Chondrocyte (in vitro differentiated cells): ENCODE results near the gene SLC2A2. TPM values are rescaled to one million over a fixed set of nuclear protein-coding genes. Genes with fewer than 3 reads are reported as not detected.

Experiments
- DNase-seq: peaks from one replicate; pipeline ENCODE4 v3.0.0; 2021; ENCODE audit warnings: mixed read lengths, low spot score
- H3K27ac Mint-ChIP-seq: one replicate; pipeline ENCODE4 v1.8.0; 2021; ENCODE audit warnings: mild to moderate bottlenecking, moderate library complexity, mixed read lengths; ENCODE audit not compliant: unreplicated experiment
- H3K27me3 Mint-ChIP-seq: 2 replicates; pipeline ENCODE4 v1.8.0; 2021; ENCODE audit warnings: low read depth, mixed read lengths
- H3K36me3 Mint-ChIP-seq: 2 replicates; pipeline ENCODE4 v1.8.0; 2021; ENCODE audit warnings: low read depth, mixed read lengths
- H3K4me1 Mint-ChIP-seq: 2 replicates; pipeline ENCODE4 v1.8.0; 2021; ENCODE audit warnings: low read depth, mild to moderate bottlenecking, mixed read lengths
- H3K4me3 Mint-ChIP-seq: one replicate; pipeline ENCODE4 v1.8.0; 2021; ENCODE audit warnings: mild to moderate bottlenecking, moderate library complexity, mixed read lengths; ENCODE audit not compliant: unreplicated experiment
- H3K9me3 Mint-ChIP-seq: 2 replicates; pipeline ENCODE4 v1.8.0; 2021; ENCODE audit warnings: low read depth, mixed read lengths
- total RNA-seq: library from RNA; stranded (reverse); gene quantifications from 3 replicates; pipeline ENCODE4 v1.2.1, GENCODE V29; 2021
- TF ChIP-seq, protein P1 (sequence below): fragments of 200-600 bp; sonication (generic); IDR thresholded peaks from 2 replicates; pipeline ENCODE4 v1.5.0; 2021; ENCODE audit warnings: antibody characterized with exemption, mild to moderate bottlenecking, moderate library complexity

Gene SLC2A2
- total RNA-seq, 1 donor from 2014 or later, result not detected

DNA sequence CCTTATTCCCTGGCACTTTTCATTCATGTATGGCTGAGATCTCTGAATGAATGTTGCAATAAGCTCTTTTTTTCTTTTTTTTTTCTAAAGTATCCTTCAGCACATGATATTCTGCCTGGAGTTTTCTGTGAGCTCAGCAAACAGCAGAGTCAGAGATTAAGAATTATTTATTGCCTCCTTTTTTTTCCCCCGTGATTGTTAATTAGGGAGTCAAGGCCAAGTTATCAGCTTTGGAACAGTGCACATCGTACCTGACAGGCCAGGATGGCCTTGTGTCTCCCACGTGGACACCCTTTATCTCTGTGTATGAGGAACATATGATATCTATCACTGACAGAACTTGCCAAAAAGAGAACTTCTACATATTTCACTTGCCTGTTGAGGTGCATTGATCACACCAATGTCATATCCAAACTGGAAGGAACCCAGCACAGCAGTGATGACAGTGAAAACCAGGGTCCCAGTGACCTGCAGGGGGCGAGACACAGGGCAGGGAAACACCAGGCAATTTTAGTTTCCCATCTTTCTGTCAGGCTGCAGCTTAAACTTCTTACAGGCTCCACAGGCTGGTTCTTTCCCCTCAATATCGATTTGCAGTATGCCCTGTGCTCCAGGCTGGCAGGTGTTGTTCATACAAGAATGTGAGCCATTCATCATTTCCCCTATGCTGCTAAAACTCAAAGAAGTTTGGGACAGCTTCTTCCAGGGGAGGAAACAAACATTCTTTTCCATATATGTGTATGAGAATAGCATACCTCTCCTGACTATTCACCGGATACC is 8.2 kb downstream of the SLC2A2 start:
- H3K36me3 Mint-ChIP-seq, result no peaks in the 10 kb centered on the region
- DNase-seq, result no peak
- no peaks in the 10 kb centered on the region for H3K27me3 Mint-ChIP-seq
- TF ChIP-seq, protein P1, sequence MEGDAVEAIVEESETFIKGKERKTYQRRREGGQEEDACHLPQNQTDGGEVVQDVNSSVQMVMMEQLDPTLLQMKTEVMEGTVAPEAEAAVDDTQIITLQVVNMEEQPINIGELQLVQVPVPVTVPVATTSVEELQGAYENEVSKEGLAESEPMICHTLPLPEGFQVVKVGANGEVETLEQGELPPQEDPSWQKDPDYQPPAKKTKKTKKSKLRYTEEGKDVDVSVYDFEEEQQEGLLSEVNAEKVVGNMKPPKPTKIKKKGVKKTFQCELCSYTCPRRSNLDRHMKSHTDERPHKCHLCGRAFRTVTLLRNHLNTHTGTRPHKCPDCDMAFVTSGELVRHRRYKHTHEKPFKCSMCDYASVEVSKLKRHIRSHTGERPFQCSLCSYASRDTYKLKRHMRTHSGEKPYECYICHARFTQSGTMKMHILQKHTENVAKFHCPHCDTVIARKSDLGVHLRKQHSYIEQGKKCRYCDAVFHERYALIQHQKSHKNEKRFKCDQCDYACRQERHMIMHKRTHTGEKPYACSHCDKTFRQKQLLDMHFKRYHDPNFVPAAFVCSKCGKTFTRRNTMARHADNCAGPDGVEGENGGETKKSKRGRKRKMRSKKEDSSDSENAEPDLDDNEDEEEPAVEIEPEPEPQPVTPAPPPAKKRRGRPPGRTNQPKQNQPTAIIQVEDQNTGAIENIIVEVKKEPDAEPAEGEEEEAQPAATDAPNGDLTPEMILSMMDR, result peak; percentile 49
- H3K4me1 Mint-ChIP-seq, result peaks cover 9% of the 10 kb centered on the region
- no peak overlapping the region for H3K4me3 Mint-ChIP-seq
- H3K9me3 Mint-ChIP-seq, result no peaks in the 10 kb centered on the region
- no peak overlapping the region for H3K27ac Mint-ChIP-seq

DNA sequence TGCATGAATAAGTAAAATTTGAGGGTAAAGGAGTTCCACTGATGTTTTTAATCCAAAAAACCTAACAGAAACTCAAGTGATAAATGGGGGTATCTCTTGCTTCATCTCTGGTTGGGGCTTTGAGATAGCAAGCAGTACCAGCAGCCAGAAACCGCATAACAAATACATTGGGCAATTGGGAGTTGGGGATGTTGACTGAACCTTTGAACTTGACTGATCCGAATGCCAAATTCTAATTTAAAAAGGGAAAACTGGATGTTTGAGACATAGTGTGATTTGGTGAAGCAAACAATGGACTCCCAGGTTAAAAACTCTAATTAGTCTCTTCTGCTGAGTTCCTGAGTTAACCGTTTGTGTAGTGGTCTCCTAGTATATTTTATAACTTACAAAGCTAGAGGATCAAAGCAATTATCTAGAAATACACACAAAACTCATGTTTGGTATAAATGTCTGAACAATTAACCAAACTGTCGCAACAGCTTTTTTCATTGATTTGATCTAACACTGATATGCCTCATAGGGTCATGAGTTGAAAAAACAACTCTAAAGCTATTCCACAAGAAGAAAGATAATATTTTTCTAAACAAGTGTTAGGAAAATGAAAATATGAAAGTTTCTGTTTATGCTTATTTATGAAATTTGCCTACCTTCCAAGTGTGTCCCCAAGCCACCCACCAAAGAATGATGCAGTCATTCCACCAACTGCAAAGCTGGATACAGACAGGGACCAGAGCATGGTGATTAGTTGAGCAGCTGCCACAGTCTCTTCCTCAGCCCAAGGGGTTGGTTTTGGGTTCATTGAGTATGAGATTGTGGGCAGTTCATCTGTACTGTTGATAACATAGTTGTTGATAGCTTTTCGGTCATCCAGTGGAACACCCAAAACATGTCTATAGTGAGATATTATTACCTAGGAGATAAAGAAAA is 12.4 kb downstream of the SLC2A2 start:
- no peak for DNase-seq
- Mint-ChIP-seq H3K27me3 (no peaks in the 10 kb centered on the region), H3K9me3 (no peaks in the 10 kb centered on the region), H3K4me3 (no peak overlapping the region), H3K4me1 (peaks cover 9% of the 10 kb centered on the region), H3K36me3 (no peaks in the 10 kb centered on the region), H3K27ac (no peak overlapping the region)
- TF ChIP-seq, protein P1, result no peak

DNA sequence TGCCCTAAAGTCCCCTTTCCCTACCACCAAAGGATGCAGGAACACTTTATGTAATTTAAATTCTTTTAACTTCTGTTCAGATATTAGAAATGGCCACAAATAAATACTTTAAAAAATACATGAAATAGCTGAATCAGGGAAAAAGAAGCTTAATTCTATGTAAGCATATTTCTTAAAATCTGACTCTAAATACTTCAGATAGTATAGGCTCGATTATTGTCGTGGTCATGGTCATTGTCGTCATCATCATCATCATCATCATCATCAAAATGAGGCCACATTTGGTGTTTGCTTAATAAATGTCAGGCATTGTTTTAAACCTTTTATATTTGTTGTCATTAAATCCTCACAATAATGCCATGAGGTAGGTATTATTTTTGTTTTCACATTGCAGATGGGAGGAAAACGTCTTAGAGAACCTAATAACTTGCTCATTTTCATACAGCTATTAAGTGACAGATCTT is 14.6 kb downstream of the SLC2A2 start:
- H3K4me3 Mint-ChIP-seq, result no peak overlapping the region
- H3K4me1 Mint-ChIP-seq, result no peaks in the 10 kb centered on the region
- no peaks in the 10 kb centered on the region for H3K9me3 Mint-ChIP-seq
- H3K36me3 Mint-ChIP-seq, result no peaks in the 10 kb centered on the region
- no peak overlapping the region for H3K27ac Mint-ChIP-seq
- TF ChIP-seq, protein P1, result no peak
- no peak for DNase-seq
- no peaks in the 10 kb centered on the region for H3K27me3 Mint-ChIP-seq

DNA sequence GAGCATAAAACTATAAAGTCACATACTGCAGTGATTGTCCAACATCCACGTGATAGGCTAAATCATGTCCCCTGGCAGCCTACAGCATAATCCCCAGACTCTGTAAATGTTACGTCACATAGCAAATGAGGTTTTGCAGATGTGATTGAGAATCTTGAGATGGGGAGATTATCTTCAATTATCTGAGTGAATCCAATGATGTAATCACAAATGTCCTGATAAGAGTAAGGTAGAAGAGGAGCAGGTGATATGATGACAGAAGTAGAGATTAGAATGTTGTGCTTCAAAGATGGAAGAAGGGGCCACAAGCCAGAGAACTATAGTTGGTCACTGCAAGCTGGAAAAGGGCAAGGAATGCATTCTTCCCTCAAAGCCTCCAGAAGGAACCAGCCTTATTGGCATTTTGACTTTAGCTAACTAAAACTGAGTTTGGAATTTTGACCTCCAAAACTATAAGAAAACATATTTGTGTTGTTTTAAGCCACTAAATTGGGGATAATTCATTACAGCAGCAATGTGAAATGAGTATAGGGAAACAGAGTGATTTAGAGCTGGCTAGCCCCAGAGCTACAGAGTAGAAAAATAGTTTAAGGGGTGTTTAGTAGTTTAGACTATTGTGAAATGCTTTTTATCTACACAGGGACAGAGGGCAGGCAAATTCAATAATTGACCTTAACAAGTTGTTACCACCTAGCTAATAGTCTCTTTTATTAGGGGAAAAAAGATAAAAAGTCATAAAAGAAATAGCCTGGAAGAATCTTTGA is 15.2 kb downstream of the SLC2A2 start:
- no peak for DNase-seq
- H3K4me3 Mint-ChIP-seq, result no peak overlapping the region
- H3K36me3 Mint-ChIP-seq, result no peaks in the 10 kb centered on the region
- no peaks in the 10 kb centered on the region for H3K9me3 Mint-ChIP-seq
- TF ChIP-seq, protein P1, result no peak
- no peaks in the 10 kb centered on the region for H3K4me1 Mint-ChIP-seq
- no peaks in the 10 kb centered on the region for H3K27me3 Mint-ChIP-seq
- H3K27ac Mint-ChIP-seq, result no peak overlapping the region

DNA sequence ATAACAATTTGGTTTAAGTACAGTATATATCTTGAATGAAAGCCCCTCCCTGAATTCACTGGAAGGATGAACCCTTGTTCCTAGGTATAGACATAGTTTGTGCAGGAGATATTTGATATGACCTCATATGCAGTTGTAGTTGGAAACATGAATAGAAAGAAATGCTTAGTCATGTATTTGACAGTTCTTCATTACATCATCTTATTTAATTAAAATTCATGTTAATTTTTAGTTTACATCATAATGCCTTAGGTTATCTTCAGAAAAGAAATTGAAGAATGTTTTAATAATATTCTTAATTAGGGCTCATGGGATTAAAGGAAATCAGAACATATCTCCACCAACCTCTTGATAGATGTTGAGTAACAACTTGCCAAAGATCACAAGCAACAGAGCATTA is 19.2 kb downstream of the SLC2A2 start:
- no peak overlapping the region for H3K27ac Mint-ChIP-seq
- peaks cover 2% of the 10 kb centered on the region for H3K4me1 Mint-ChIP-seq
- no peak for DNase-seq
- no peak overlapping the region for H3K4me3 Mint-ChIP-seq
- H3K36me3 Mint-ChIP-seq, result no peaks in the 10 kb centered on the region
- H3K27me3 Mint-ChIP-seq, result no peaks in the 10 kb centered on the region
- no peaks in the 10 kb centered on the region for H3K9me3 Mint-ChIP-seq
- TF ChIP-seq, protein P1, result no peak
